ENCODE measurements around the gene OPCML.

The OPCML gene

DNA sequence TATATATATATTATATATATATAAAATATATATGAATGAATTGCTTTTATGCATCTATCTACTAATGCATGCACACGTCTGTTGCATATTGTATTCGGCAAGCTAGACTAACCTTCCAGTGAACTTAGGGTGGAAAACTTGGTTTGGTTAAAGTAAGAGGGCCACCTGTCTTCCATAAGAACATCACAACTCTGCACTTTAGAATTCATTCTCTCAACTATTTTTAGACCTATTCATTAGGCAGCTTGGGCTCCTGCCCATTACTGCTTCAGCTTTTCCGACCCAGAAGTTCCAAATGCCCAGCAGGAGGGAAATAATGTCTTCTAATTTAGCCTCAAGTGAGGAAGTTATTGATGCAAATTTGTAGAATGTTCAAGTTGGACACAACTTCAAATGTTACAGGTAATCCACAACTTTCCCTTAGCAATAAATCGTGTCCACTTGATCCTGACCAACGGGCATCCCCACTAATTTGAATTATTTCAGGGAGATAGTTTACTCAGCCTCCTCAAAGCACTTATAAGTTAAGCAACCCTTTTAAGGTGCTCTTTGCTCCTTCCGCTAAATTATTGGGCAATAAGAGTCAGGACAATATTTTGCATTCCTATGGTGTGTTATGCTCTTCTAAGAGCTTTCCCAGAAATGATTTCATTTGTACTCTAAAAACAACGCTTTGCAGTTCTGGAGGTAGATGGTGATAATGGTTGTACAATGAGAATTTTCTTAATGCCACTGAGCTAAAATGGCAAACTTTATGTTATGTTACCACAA lies 132.3 kb downstream of the OPCML start:
- Histone ChIP-seq H3K36me3 (no peaks in the 10 kb centered on the region), H3K9me3 (ENCODE audit: severe bottlenecking) (no peaks in the 10 kb centered on the region), H3K27me3 (ENCODE audit: insufficient read depth, low read depth, severe bottlenecking) (no peaks in the 10 kb centered on the region), H3K4me3 (ENCODE audit: low read depth, low read length) (no peak overlapping the region), H3K27ac (no peak overlapping the region)
- no peak for DNase-seq
- TF ChIP-seq, protein P1, sequence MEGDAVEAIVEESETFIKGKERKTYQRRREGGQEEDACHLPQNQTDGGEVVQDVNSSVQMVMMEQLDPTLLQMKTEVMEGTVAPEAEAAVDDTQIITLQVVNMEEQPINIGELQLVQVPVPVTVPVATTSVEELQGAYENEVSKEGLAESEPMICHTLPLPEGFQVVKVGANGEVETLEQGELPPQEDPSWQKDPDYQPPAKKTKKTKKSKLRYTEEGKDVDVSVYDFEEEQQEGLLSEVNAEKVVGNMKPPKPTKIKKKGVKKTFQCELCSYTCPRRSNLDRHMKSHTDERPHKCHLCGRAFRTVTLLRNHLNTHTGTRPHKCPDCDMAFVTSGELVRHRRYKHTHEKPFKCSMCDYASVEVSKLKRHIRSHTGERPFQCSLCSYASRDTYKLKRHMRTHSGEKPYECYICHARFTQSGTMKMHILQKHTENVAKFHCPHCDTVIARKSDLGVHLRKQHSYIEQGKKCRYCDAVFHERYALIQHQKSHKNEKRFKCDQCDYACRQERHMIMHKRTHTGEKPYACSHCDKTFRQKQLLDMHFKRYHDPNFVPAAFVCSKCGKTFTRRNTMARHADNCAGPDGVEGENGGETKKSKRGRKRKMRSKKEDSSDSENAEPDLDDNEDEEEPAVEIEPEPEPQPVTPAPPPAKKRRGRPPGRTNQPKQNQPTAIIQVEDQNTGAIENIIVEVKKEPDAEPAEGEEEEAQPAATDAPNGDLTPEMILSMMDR (IDR thresholded peaks at IDR 0.05; ENCODE audit: low read depth, low read length) = no peak

DNA sequence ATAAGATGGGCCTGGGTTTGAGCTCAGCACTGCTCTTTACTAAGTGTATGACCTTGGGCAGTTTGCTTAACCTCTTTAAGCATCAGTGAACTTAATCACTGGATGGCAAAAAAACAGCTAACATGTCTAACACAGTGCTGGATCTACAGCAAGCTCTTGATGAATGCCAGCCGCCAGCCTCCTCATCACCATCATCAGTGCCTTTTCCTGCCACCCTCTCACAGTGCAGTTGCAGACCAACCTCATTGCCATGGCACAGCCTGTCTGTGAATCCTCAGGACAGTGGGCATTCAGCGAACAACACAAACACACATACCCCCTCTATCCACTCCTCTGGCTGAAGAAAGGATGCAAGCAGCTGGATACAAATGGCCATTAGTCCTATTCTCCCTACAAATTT lies 133.0 kb downstream of the OPCML start:
- Histone ChIP-seq H3K36me3 (no peaks in the 10 kb centered on the region), H3K9me3 (ENCODE audit: severe bottlenecking) (no peaks in the 10 kb centered on the region), H3K27me3 (ENCODE audit: insufficient read depth, low read depth, severe bottlenecking) (no peaks in the 10 kb centered on the region), H3K27ac (no peak overlapping the region), H3K4me3 (ENCODE audit: low read depth, low read length) (no peak overlapping the region)
- TF ChIP-seq, protein P1 (IDR thresholded peaks at IDR 0.05; ENCODE audit: low read depth, low read length) = no peak
- DNase-seq = no peak

DNA sequence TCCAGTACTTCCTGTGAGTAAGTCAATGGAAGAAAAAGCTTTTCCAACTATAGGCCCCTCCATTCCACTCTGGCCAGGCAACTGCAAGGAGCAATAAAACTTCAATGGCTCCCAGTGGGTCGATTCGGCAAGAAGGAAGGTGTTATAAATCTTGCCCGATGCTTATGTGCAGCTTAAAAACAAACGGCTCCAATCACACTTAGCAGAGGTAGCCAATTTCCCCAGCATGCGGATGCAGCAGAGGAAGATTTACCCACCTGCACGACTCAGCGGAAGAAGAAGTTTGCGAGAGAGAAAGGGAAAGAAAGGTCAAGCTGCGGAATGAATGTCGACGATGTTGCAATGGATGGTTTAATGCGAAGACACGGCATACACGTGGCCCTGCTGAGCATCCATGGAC lies 141.5 kb downstream of the OPCML start:
- Histone ChIP-seq H3K4me3 (ENCODE audit: low read depth, low read length) (no peak overlapping the region), H3K27me3 (ENCODE audit: insufficient read depth, low read depth, severe bottlenecking) (no peaks in the 10 kb centered on the region), H3K9me3 (ENCODE audit: severe bottlenecking) (no peaks in the 10 kb centered on the region), H3K36me3 (no peaks in the 10 kb centered on the region), H3K27ac (no peak overlapping the region)
- no peak for DNase-seq
- TF ChIP-seq, protein P1 (IDR thresholded peaks at IDR 0.05; ENCODE audit: low read depth, low read length) = no peak

DNA sequence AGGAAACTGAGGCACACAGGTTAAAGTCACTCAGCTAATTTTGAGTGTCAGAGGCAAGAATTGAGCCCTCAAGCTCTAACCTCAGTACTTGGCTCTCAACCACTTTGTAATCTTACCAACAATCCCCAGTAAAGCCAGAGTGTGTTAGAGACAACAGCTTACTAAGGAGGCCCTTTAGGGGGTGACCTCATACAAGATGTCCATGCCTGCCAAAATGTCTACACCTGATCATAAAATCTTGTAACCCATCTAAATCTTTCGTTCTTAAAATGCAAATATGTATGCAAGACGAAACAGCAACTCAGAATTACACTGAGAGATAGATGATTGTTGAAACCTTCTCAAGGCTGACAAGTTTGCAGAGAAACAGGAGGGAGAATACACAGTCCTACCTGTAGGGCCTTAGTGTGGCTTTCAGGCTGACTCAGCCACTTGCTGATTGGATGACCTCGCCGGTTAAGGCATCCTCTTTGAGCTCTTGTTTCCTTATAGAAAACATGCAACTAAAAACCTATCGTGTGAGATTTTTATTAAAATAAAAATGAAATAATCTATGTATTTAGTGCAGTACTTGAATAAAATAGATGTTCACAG lies 143.2 kb downstream of the OPCML start:
- Histone ChIP-seq H3K27ac (no peak overlapping the region), H3K4me3 (ENCODE audit: low read depth, low read length) (no peak overlapping the region), H3K9me3 (ENCODE audit: severe bottlenecking) (no peaks in the 10 kb centered on the region), H3K36me3 (no peaks in the 10 kb centered on the region), H3K27me3 (ENCODE audit: insufficient read depth, low read depth, severe bottlenecking) (no peaks in the 10 kb centered on the region)
- TF ChIP-seq, protein P1 (IDR thresholded peaks at IDR 0.05; ENCODE audit: low read depth, low read length) = no peak
- no peak for DNase-seq

DNA sequence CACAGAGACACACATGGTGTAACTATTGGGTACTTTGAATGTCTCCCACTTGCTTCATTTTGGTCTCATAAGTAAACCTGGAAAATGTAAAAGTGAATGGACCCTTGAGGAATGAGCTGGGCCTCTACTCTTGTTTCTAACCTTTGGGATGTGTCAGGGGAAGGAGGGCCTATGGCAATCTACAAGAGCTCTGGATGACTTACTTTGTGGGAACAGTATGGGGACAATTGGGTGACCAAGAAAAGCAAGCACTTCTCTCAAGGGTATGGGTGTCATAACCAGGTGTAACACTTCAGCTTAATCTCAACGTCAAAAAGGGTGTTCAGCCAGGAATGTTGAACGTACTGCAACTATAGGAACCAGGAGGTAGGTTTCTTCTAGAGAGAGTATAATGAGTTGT lies 144.0 kb downstream of the OPCML start:
- TF ChIP-seq, protein P1 (IDR thresholded peaks at IDR 0.05; ENCODE audit: low read depth, low read length) = no peak
- H3K27me3 ChIP-seq (ENCODE audit: insufficient read depth, low read depth, severe bottlenecking) = no peaks in the 10 kb centered on the region
- no peak for DNase-seq

More for the DNA sequence above, 144.0 kb downstream of the OPCML start:
- Histone ChIP-seq H3K36me3 (no peaks in the 10 kb centered on the region), H3K27ac (no peak overlapping the region), H3K9me3 (ENCODE audit: severe bottlenecking) (no peaks in the 10 kb centered on the region), H3K4me3 (ENCODE audit: low read depth, low read length) (no peak overlapping the region)

All from WERI-Rb-1 (cell line).